Cardiac fibroblast (primary cell): ENCODE data around the gene PSMB3.

Experiments used
- DNase-seq, 2 donors: peaks; one replicate each; pipeline versions ENCODE4 v3.0.0 to v3.0.0-alpha.2; 2010; ENCODE audit warnings: low read depth in 2 of 2
- H3K4me3 ChIP-seq, 2 donors: replicated peaks in 1 of 2; 1 replicate in 1 of 2; 2 replicates in 1 of 2; pipeline ENCODE4 v1.5.1; 2011; ENCODE audit warnings: low read depth in 2 of 2, low read length in 2 of 2, mild to moderate bottlenecking in 2 of 2, moderate library complexity in 1 of 2
- TF ChIP-seq, protein P1 (sequence below): IDR thresholded peaks from one replicate; pipeline ENCODE4 v1.5.1; 2011; ENCODE audit warnings: low read depth, mild to moderate bottlenecking, low read length, inconsistent platforms

Gene PSMB3

DNA sequence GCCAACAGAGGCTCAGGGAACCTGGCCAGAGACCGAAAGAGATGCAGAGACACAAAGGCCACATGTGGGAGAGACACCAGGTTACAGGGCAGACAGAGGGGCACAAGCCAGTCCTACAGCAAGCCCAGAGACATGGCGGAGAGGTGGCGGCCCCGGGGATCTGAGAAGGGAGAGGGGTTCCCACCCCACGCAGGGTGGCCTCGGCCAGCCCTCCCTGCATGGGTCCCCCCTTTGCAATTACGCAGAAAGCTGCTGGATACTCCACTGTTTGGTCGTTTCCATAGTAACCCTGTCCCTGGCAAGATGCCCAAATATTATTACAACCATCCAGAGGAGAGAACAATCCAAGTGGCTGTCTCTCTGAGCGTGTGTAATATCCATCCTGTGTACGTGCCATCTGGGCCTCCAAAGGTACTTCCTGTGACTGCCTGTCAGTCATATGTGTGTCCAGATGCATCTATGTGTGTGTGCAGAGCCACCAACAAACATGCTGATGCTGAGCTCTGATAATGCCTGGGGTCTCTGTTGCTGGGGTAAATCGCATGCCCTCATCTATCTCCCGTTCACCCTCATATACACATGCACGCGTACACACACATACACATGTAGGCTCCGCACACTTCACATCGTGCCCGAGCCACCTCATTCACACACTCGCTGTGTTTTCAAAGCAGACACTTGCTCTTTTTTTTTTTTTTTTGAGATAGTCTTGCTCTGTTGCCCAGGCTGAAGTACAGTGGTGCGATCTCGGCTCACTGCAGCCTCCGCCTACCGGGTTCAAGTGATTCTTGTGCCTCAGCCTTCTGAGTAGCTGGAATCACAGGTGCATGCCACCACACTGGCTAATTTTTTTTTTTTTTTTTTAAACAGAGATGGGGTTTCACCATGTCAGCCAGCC is 9.9 kb upstream of the PSMB3 start:
- DNase-seq, result peak; percentile 95
- TF ChIP-seq, protein P1, sequence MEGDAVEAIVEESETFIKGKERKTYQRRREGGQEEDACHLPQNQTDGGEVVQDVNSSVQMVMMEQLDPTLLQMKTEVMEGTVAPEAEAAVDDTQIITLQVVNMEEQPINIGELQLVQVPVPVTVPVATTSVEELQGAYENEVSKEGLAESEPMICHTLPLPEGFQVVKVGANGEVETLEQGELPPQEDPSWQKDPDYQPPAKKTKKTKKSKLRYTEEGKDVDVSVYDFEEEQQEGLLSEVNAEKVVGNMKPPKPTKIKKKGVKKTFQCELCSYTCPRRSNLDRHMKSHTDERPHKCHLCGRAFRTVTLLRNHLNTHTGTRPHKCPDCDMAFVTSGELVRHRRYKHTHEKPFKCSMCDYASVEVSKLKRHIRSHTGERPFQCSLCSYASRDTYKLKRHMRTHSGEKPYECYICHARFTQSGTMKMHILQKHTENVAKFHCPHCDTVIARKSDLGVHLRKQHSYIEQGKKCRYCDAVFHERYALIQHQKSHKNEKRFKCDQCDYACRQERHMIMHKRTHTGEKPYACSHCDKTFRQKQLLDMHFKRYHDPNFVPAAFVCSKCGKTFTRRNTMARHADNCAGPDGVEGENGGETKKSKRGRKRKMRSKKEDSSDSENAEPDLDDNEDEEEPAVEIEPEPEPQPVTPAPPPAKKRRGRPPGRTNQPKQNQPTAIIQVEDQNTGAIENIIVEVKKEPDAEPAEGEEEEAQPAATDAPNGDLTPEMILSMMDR, result no peak
- H3K4me3 ChIP-seq, result no peak overlapping the region

DNA sequence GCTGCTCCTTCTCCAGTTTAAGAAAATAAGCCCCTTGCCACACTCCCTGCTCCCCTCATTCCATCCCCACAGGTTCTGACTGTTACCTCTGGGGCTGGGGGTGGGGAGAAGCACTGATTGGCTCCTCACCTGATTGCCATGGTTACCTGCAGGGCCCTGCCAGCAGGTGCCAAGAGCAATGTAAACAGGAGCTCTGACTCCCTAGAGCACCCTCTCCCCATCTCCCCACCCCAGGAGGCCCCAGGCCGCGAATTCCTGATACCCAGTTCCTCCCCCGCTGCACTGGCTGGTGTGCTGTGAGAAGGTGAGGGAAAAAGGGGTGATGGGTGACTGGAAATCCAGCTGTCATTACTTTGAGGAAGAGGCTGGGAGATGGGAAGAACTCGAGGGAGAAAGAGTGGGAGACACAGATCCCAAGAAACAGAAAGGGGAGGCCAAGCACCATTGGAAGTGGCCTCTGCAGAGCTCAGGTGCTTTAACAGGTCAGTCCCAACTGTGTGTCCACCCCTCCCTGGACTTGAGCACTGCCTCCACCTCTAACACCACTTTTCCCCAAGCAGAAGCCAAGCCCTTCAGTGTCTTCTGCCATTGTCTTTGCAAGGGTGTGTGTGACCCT is 8.9 kb upstream of the PSMB3 start:
- TF ChIP-seq, protein P1, result no peak
- no peak for DNase-seq
- H3K4me3 ChIP-seq, result no peak overlapping the region

DNA sequence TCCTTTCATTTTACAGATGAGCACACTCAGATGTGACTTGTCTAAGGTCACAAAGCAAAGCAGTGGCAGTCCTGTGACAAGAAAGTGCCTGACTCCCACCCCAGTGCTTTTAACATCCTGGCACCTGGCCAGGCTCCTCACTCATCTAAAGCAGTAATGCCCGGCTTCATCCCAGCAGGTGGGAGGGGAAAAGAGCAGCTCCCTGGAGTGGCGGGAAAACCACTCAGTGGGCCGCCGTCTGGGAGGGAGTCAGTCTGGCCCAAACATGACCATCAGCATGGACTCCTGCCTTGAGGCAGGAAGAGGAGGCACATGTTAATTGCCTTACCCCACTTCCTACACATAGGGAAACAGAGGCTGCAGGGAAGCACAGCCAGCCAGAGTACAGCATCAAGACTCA is 7.0 kb upstream of the PSMB3 start:
- no peak overlapping the region for H3K4me3 ChIP-seq
- TF ChIP-seq, protein P1, result no peak
- DNase-seq, result no peak

DNA sequence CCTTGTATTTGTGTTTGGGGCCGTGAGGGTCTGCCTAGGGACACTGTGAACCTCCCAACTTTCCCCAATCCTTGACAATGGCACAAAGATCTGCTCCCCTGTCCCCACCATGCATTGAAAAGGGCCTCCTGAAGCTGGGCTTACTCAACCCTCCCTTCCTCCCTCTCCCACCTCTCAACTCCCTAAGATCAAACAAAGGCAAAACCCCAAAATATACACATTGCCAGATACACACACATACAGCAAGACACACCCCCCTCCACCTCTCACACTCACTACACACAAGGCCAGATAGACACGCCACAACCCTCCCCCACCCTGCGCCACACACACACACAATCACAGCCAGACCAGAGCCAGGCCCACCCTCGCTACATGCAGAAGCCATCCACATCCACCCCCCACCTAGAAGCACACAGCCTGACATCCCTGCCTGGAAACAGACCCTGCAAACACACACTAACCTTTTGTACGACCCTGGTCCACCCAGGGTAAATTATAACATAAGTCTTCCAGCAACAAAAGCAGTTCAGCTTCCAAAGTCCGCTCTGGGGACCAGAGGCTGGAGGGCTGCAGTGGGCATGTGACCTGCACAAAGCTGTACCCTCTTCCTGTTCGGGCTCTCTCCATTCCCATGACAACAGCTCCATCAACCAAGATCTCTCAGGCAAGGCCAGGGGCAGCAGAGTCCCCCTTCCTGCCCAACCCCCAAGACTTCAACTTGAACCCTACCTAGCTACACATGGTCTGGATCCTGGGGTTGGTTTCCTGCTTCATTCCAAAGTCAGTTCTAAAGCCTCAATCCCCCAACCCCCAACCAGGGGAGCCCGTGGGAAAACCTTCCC is 6.3 kb upstream of the PSMB3 start:
- DNase-seq, result no peak
- TF ChIP-seq, protein P1, result no peak
- peak overlapping the region; percentile 92 to 98 for H3K4me3 ChIP-seq

DNA sequence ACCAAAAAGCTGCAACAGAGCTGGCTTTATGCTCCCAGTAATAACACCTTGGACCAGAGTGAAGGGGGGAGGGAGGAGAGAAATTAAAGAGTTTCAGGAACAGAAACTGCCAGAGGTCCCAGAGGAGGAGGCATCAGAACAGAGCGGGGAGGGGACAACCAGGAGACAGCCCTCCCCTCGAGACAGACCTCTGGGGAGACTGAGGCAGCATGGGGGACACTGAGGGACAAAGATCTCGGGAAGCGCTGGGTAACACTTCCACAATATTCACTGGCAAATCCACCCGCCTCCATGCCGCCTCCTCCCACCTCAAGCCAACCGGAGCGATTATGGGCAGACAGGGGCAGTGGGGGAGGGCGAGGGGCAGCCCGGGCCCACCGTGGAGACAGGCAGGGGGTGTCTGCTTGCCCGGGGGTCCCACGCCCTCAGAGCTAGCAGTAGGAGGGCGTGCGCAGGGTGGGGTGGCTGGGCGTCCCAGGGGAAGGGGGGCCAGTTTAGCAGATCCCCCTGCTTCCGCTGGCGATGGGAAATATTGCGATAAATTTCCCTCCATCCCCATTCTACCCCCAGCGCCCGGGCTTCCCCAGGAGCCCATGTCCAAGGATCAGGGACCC is 5.6 kb upstream of the PSMB3 start:
- peak overlapping the region; percentile 92 to 98 for H3K4me3 ChIP-seq
- TF ChIP-seq, protein P1, result no peak
- no peak for DNase-seq

DNA sequence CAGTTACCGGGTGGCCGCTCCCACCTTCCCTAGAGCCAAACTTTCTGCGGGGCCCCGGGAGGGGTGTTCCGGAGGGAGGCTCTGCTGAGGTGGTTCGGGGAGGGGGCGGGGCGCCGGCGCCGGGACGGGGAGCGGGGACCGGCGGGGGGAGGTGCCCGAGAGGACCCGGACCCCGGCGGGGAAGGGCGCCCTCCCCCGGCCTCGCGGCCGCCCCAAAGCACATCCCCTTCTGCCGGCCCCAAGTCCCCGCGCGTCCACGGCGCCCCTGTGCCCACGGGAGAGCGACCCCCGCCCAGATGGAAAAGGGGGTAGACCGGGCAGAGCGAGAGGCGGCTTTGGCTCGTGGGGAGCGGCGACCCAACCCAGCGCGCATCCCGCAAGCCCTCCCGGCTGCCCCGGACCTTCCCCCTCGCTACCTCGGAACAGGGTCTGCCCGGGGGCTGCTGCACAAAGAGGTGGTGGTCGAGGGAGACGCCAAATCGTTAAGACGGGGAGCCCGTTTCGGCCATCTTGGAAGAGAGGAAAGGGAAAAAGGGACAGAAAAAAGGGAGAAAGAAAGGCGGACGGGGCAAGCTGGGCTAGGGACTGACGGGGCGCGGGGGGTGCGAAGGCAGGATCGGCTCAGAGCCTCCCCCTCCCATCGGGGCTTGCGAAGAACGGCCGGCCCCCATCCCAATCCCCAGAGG is 4.9 kb upstream of the PSMB3 start:
- peak overlapping the region; percentile 92 to 98 for H3K4me3 ChIP-seq
- TF ChIP-seq, protein P1, result no peak
- DNase-seq, result peak; percentile 34 to 41
